OCI-LY3 (cell line): ENCODE measurements around the gene PON3.

Experiments
- H2AFZ ChIP-seq: fragments of 200-600, 300-600 bp; shearing (Covaris generic); 2 replicates; pipeline ENCODE4 v1.6.0; 2014; ENCODE audit warnings: antibody characterized with exemption, low read depth, low read length
- H3K27ac ChIP-seq: fragments of 200-600, 300-600 bp; sonication (generic); 2 replicates; pipeline ENCODE4 v1.5.1; 2014; ENCODE audit warnings: mild to moderate bottlenecking, low read length, moderate library complexity, mixed read lengths
- H3K27me3 ChIP-seq: fragments of 200-600, 300-600 bp; sonication (generic); 2 replicates; pipeline ENCODE4 v1.6.1; 2014; ENCODE audit warnings: low read depth, low read length, mixed read lengths
- H3K36me3 ChIP-seq: fragments of 200-600, 300-600 bp; sonication (generic); replicated peaks from 2 replicates; pipeline ENCODE3; 2014; ENCODE audit warnings: low read depth, low read length, mixed read lengths
- H3K4me1 ChIP-seq: fragments of 300-600, 200-600 bp; sonication (generic); 2 replicates; pipeline ENCODE4 v1.6.1; 2014; ENCODE audit warnings: low read length, mixed read lengths
- H3K4me2 ChIP-seq: fragments of 200-600, 300-600 bp; sonication (generic); 2 replicates; pipeline ENCODE4 v1.6.1; 2014; ENCODE audit warnings: low read length, mixed read lengths
- H3K4me3 ChIP-seq: fragments of 300-600, 200-600 bp; sonication (generic); 2 replicates; pipeline ENCODE4 v1.5.1; 2014; ENCODE audit warnings: antibody characterized with exemption, mild to moderate bottlenecking, low read length, moderate library complexity
- H3K79me2 ChIP-seq: fragments of 300-600, 200-600 bp; shearing (Covaris generic); 2 replicates; pipeline ENCODE4 v1.6.1; 2014; ENCODE audit warnings: mild to moderate bottlenecking, low read length, mixed read lengths
- H3K9ac ChIP-seq: fragments of 300-600, 200-600 bp; shearing (Covaris generic); 2 replicates; pipeline ENCODE4 v1.6.0; 2014; ENCODE audit warnings: mild to moderate bottlenecking, low read length, moderate library complexity
- H3K9me3 ChIP-seq: fragments of 200-600, 300-600 bp; shearing (Covaris generic); 2 replicates; pipeline ENCODE4 v1.6.1; 2014; ENCODE audit warnings: low read length, mixed read lengths; ENCODE audit not compliant: insufficient read depth
- H4K20me1 ChIP-seq: fragments of 200-600, 300-600 bp; sonication (generic); 2 replicates; pipeline ENCODE4 v1.6.1; 2016; ENCODE audit warnings: low read length, mixed read lengths; ENCODE audit not compliant: insufficient read depth
- CTCF ChIP-seq: fragments of 200-600, 300-600 bp; sonication (generic); IDR thresholded peaks from 2 replicates; pipeline ENCODE4 v1.5.1; 2014; ENCODE audit warnings: antibody characterized with exemption, low read length, low read depth
- EZH2phosphoT487 ChIP-seq: fragments of 200-600 bp; shearing (Covaris generic); IDR thresholded peaks from 2 replicates; pipeline ENCODE4 v1.6.1; 2018; ENCODE audit warnings: antibody characterized with exemption, mixed run types, low read depth

The PON3 gene

DNA sequence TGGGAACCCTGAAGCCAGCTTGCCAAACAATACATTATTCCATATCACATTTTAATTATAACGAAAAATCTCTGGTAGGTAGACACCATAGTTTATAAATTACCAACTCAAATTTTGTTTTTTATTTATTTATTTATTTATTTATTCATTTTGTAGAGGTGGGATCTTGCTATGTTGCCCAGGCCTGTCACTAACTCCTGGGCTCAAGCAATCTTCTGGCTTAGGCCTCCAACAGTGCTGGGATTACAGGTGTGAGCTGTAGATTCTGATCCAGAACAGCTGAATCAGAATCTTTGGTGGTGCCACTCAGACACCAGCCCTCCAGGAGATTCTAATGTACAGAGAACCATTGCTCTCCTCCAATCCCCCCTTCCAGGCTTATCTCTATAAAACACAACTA is 37.0 kb upstream of the PON3 start:
- H3K4me2 ChIP-seq, result no peak overlapping the region
- no peak overlapping the region for H3K27ac ChIP-seq
- no peaks in the 10 kb centered on the region for H3K27me3 ChIP-seq
- H2AFZ ChIP-seq, result no peak overlapping the region
- no peak overlapping the region for H3K9ac ChIP-seq
- H3K79me2 ChIP-seq, result no peaks in the 10 kb centered on the region
- H3K36me3 ChIP-seq, result no peaks in the 10 kb centered on the region
- TF ChIP-seq CTCF, result no peak
- no peak for TF ChIP-seq EZH2phosphoT487
- no peaks in the 10 kb centered on the region for H4K20me1 ChIP-seq
- H3K4me1 ChIP-seq, result no peaks in the 10 kb centered on the region
- no peaks in the 10 kb centered on the region for H3K9me3 ChIP-seq
- H3K4me3 ChIP-seq, result no peak overlapping the region

- no peak for TF ChIP-seq EZH2phosphoT487
- no peak for TF ChIP-seq CTCF
- Histone ChIP-seq H2AFZ (no peak overlapping the region), H3K9ac (no peak overlapping the region), H3K36me3 (no peaks in the 10 kb centered on the region), H3K4me1 (no peaks in the 10 kb centered on the region), H3K4me2 (no peak overlapping the region), H3K79me2 (no peaks in the 10 kb centered on the region), H3K9me3 (no peaks in the 10 kb centered on the region), H3K4me3 (no peak overlapping the region), H3K27me3 (no peaks in the 10 kb centered on the region), H3K27ac (no peak overlapping the region), H4K20me1 (no peaks in the 10 kb centered on the region)
These were observed 36.4 kb upstream of the PON3 start for GRCh38 chr7:95432606-95433005.

GRCh38 chr7:95430864-95431263 is 34.7 kb upstream of the PON3 start:
- Histone ChIP-seq H3K4me2 (no peak overlapping the region), H2AFZ (no peak overlapping the region), H3K27ac (no peak overlapping the region), H3K4me3 (no peak overlapping the region), H3K4me1 (no peaks in the 10 kb centered on the region), H3K27me3 (no peaks in the 10 kb centered on the region), H4K20me1 (no peaks in the 10 kb centered on the region), H3K36me3 (no peaks in the 10 kb centered on the region), H3K9me3 (no peaks in the 10 kb centered on the region), H3K79me2 (no peaks in the 10 kb centered on the region), H3K9ac (no peak overlapping the region)
- TF ChIP-seq EZH2phosphoT487, result no peak
- no peak for TF ChIP-seq CTCF

GRCh38 chr7:95429241-95429990 is 33.2 kb upstream of the PON3 start:
- no peaks in the 10 kb centered on the region for H3K27me3 ChIP-seq
- no peaks in the 10 kb centered on the region for H3K36me3 ChIP-seq
- H3K4me1 ChIP-seq, result no peaks in the 10 kb centered on the region
- H2AFZ ChIP-seq, result no peak overlapping the region
- no peak for TF ChIP-seq EZH2phosphoT487
- TF ChIP-seq CTCF, result no peak
- no peak overlapping the region for H3K4me2 ChIP-seq
- H3K9me3 ChIP-seq, result no peaks in the 10 kb centered on the region
- no peaks in the 10 kb centered on the region for H4K20me1 ChIP-seq
- H3K4me3 ChIP-seq, result no peak overlapping the region
- H3K79me2 ChIP-seq, result no peaks in the 10 kb centered on the region
- no peak overlapping the region for H3K27ac ChIP-seq
- H3K9ac ChIP-seq, result no peak overlapping the region
